Adrenal gland (tissue), 5 donors: Measurements from ENCODE around the gene ARFGEF3.

Experiments
- CTCF ChIP-seq, 6 experiments: fragments of 450-650 bp in 4 of 6; fragments of 200-600 bp in 2 of 6; sonication (generic) in 1 of 6; IDR thresholded peaks; 1 replicate in 5 of 6; 2 replicates in 1 of 6; pipeline versions ENCODE4 v1.5.1 to v1.8.0; 2016 to 2021; ENCODE audit warnings: antibody characterized with exemption in 6 of 6, mild to moderate bottlenecking in 2 of 6, moderate library complexity in 1 of 6
- POLR2A ChIP-seq, 2 donors: fragments of 450-650 bp; IDR thresholded peaks; one replicate each; pipeline ENCODE4 v1.6.1; 2017; ENCODE audit warnings: antibody characterized with exemption in 2 of 2, mild to moderate bottlenecking in 2 of 2, moderate library complexity in 1 of 2
- donor health status: DM: no; HTN: no; CAD: no.

- TF ChIP-seq POLR2A (IDR thresholded peaks at IDR 0.05) (no peak), CTCF (IDR thresholded peaks at IDR 0.05) (no peak)
These were observed 130.7 kb downstream of the ARFGEF3 start for GRCh38 chr6:138292482-138292881.
